Raji (cell line): ENCODE data around the gene UBALD2.

ENCODE experiments used
- POLR2A ChIP-seq: IDR thresholded peaks from 2 replicates; pipeline ENCODE4 v1.6.1; 2011; ENCODE audit warnings: low read depth, low read length, control low read depth; ENCODE audit not compliant: insufficient read depth

Gene UBALD2

GRCh38 chr17:76262732-76263344 is 2.3 kb upstream of the UBALD2 start:
- TF ChIP-seq POLR2A, result peak; percentile 33

GRCh38 chr17:76263896-76264295 is 1.3 kb upstream of the UBALD2 start:
- no peak for TF ChIP-seq POLR2A

- no peak for TF ChIP-seq POLR2A
These were observed 758 bp upstream of the UBALD2 start for GRCh38 chr17:76264425-76264754.

GRCh38 chr17:76265624-76266243 is 586 bp downstream of the UBALD2 start:
- TF ChIP-seq POLR2A, result no peak

- TF ChIP-seq POLR2A, result no peak
These were observed 1.2 kb downstream of the UBALD2 start for GRCh38 chr17:76266244-76266938.

GRCh38 chr17:76267051-76267576 is 2.0 kb downstream of the UBALD2 start:
- TF ChIP-seq POLR2A, result no peak

GRCh38 chr17:76268015-76268749 is 3.0 kb downstream of the UBALD2 start:
- peak; percentile 51 for TF ChIP-seq POLR2A

GRCh38 chr17:76268991-76269981 is 4.1 kb downstream of the UBALD2 start:
- no peak for TF ChIP-seq POLR2A

- no peak for TF ChIP-seq POLR2A
These were observed 5.0 kb downstream of the UBALD2 start for GRCh38 chr17:76270127-76270592.

- TF ChIP-seq POLR2A, result peak; percentile 36; the same call in 1 of the 2 replicates
These were observed 5.9 kb downstream of the UBALD2 start for GRCh38 chr17:76270770-76271668.

GRCh38 chr17:76271669-76272540 is 6.8 kb downstream of the UBALD2 start:
- peak; percentile 61 for TF ChIP-seq POLR2A
